Activated gamma-delta T cell treated with anti-CD3 and anti-CD28 coated beads, Interleukin-2, amount 50 U/mL, for 16 hours (primary cell): ENCODE results near the gene TRPM3.
"Not testable (repeated sequence)": the region's sequence is repeated elsewhere in the genome, so short reads cannot be mapped to it uniquely, and the experiment has no call there.

Experiments
- DNase-seq: peaks from one replicate; pipeline ENCODE4 v3.0.0-alpha.2; 2020; ENCODE audit warnings: low read depth

TRPM3 gene

GRCh38 chr9:70998962-70999361, 122.5 kb downstream of the TRPM3 start:
- no peak for DNase-seq

- no peak for DNase-seq
These were observed 125.9 kb downstream of the TRPM3 start for GRCh38 chr9:70995511-70995910.

DNA sequence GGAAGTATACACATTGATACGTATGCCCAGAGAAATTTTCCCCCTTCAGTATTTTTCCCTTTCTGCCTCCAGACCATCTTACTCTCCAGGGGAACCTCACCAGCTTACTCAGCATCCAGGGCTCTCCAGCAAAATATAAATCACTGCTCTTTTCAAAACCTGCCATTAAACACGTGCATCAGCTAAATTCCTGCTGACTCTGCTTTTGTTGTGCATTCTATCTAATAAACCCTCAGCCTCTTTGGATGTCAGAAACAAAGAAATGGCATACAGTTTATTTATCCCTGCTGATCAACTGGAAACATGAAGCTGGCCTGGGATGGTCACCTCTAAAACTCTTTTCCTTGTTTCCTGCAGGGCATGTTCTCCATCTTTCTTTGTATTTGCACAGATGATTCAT, 126.8 kb downstream of the TRPM3 start:
- no peak for DNase-seq

DNA sequence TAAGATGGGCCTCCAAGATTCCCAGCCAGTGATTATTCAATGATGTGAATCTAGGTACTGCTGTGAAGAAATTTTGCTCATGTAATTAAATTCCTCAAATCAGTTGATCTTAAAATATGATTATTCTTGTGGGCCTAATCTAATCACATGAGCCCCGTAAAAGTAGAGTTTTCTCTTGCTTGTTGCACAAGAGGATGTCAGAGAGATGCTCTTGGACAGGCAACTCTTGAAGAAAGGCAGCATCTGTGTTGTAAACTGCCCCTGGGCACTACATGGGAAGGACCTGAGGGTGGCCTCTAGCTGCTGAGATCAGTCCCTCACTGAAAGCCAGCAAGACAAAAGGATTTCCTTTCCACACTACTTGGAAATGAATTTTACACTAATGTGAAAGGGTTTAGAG, 132.9 kb downstream of the TRPM3 start:
- no peak for DNase-seq

- no peak for DNase-seq
These were observed 133.4 kb downstream of the TRPM3 start for GRCh38 chr9:70987986-70988385.

DNA sequence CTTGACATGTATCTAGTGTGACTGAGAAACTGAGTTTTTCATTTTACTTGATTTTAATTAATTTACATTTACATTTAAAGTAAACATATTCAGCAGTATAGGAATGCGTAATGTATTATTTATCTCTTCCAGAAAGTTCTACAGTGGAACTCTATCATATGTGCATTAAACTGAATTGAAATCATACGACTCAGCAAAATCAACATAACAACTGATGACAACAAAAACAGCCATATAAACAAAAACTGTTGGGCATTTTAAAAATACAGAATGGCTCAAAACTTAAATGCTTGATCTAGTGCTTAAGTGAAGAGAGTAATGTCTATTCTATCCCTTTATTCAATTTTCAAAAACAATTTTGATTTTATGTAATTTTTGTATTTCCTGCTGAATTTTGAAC, 134.4 kb downstream of the TRPM3 start:
- DNase-seq, result no peak

GRCh38 chr9:70983723-70984295, 137.6 kb downstream of the TRPM3 start:
- DNase-seq, result no peak

GRCh38 chr9:70981312-70981711, 140.1 kb downstream of the TRPM3 start:
- no peak for DNase-seq

- no peak for DNase-seq
These were observed 141.5 kb downstream of the TRPM3 start for GRCh38 chr9:70979966-70980365.

- no peak for DNase-seq
These were observed 143.3 kb downstream of the TRPM3 start for GRCh38 chr9:70978085-70978484.

DNA sequence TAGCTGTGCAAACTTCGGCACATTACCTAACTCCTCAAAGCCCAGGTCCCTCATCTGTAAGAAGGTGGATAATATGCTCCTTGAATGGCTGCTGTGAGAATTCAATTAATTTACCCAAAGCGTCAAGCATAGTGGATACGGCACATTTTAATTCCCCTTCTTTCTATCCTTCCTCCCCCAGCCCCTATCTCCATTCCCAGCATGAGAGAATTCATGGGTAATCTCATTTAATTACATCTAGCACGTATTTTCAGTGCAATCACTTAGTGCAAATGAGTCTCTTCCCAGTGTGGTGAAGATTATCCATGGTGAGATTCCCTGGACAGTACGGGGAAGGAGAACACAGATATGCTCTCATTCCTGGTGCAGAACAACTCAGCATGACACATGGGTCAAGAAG, 145.6 kb downstream of the TRPM3 start:
- no peak for DNase-seq

DNA sequence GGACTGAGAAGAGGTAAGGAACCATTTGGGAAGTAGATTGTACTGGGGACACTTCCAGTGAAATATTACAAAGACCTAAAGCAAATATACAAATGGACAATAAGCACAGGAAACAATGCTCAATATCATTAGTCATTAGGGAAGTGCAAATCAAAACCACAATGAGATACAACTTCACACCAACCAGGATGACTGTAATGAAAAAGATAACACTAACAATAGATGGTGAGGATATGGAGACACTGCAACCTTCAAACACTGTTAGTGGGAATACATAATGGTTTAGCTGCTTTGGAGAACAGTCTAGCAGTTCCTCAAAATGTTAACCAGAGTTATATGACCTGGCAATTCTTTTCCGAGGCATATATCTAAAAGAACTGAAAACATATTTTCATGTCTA, 149.7 kb downstream of the TRPM3 start:
- DNase-seq, result no peak

DNA sequence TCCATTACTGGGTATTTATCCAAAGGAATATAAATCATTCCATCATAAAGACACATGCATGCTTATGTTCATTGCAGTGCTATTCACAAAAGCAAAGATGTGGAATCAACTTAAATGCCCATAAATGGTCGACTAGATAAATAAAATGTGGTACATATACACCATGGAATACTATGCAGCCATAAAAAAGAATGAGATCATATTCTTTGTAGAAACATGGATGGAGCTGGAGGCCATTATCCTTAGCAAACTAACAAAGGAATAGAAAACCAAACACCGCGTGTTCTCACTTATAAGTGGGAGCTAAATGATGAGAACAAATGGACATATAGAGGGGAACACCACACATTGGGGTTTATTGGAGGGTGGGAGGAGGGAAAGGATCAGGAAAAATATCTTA, 155.0 kb downstream of the TRPM3 start:
- DNase-seq, result not testable (repeated sequence)

DNA sequence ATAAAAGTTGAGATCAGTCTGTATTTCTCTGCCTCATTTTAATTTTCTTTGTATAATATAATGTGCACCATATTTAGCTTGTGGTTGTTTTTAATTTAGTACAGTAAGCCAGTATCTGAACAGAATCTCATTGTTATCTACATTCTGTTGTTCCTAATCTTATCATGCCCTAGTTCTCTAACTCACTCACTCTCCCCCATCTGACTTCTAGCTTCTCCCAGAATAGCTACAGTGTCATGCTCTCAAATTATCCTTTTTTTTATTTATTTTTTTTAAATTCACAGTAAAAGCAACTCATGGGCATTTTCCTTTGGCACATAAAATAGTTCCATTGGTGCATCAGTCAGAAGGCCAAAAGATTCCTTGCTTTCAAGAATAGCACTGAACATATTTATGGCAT, 156.6 kb downstream of the TRPM3 start:
- DNase-seq, result no peak

- no peak for DNase-seq
These were observed 157.9 kb downstream of the TRPM3 start for GRCh38 chr9:70963554-70963953.

GRCh38 chr9:70962761-70963440, 158.5 kb downstream of the TRPM3 start:
- DNase-seq, result no peak

DNA sequence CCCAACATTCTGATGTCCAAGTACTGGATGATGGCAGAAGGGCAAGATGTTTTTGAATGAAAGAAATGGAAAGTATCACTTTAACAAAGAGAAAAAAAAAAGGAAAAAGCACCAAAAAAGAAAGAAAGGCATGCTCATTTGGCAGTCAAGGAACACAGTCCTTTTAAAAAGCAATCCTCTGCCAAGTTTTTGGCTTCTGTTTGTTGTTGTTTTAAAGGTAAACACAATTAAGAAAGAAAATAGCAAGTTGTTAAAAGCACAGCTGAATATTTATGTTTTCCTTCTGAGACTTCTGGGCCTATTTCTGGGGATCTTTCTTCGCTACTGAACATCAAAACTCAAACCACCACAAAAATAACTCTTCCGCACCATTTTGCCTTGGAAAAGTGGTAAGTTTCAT, 162.1 kb downstream of the TRPM3 start:
- no peak for DNase-seq

- DNase-seq, result no peak
These were observed 166.8 kb downstream of the TRPM3 start for GRCh38 chr9:70954596-70955143.

- no peak for DNase-seq
These were observed 167.3 kb downstream of the TRPM3 start for GRCh38 chr9:70954126-70954525.

- no peak for DNase-seq
These were observed 169.4 kb downstream of the TRPM3 start for GRCh38 chr9:70951749-70952727.

DNA sequence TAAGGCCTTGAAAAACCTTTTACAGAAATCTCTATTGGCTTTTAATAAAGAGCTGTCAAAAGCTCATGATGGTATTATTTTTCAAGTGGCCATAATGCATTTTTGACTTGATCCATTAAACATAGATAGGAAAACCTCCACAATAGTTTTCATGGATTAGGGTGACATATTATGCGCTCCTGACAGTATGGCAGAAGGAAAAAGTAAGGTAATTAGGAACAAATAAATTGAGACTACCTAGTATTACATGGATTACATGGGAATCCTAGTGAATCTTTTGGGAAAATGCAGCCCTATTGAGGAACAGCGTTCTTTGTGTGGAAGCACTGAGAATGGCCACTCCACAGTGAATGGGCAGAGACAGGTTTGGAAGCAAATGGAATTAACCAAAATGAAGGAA, 171.2 kb downstream of the TRPM3 start:
- no peak for DNase-seq

GRCh38 chr9:70949239-70949638, 172.2 kb downstream of the TRPM3 start:
- DNase-seq, result no peak

GRCh38 chr9:70948744-70949143, 172.7 kb downstream of the TRPM3 start:
- no peak for DNase-seq
